SH-SY5Y (cell line): ENCODE data around the gene TMEM203.

Experiments used
- GATA2 ChIP-seq: IDR thresholded peaks from 2 replicates; pipeline ENCODE4 v1.6.1; 2011; ENCODE audit warnings: mild to moderate bottlenecking, low read depth, low read length
- GATA3 ChIP-seq: IDR thresholded peaks from 2 replicates; pipeline ENCODE4 v1.6.1; 2011; ENCODE audit warnings: low read depth, mild to moderate bottlenecking, low read length, moderate library complexity

Gene TMEM203

DNA sequence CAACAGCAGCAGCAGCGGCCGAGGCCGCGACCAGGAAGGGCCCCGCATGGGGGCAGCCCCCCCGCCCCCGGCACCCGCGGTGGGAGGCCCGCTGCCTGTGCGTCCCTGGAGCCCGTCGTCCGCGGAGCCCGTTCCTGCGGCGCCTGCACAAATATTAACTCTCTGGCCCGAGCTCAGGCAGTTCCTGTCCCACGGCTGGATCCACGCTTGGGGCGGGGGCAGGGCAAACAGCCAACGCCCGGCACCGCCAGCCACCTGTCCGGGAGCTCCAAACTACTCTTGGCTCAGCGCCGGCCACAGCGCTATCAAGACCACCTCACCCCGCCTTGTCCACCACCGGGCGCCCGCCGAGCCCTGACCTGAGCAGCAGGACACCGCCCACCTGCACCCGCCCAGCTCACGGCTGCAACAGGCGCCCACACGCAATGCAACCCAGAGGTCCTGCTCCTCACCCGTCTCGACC is 35.5 kb downstream of the TMEM203 start, which contains the start of gene LRRC26:
Gene LRRC26, minus strand, starts transcription at position 156 of the 463 bp plus-strand sequence. Its CDS starts 108 bp downstream, at position 48.
- no peak for TF ChIP-seq GATA2
- no peak for TF ChIP-seq GATA3

DNA sequence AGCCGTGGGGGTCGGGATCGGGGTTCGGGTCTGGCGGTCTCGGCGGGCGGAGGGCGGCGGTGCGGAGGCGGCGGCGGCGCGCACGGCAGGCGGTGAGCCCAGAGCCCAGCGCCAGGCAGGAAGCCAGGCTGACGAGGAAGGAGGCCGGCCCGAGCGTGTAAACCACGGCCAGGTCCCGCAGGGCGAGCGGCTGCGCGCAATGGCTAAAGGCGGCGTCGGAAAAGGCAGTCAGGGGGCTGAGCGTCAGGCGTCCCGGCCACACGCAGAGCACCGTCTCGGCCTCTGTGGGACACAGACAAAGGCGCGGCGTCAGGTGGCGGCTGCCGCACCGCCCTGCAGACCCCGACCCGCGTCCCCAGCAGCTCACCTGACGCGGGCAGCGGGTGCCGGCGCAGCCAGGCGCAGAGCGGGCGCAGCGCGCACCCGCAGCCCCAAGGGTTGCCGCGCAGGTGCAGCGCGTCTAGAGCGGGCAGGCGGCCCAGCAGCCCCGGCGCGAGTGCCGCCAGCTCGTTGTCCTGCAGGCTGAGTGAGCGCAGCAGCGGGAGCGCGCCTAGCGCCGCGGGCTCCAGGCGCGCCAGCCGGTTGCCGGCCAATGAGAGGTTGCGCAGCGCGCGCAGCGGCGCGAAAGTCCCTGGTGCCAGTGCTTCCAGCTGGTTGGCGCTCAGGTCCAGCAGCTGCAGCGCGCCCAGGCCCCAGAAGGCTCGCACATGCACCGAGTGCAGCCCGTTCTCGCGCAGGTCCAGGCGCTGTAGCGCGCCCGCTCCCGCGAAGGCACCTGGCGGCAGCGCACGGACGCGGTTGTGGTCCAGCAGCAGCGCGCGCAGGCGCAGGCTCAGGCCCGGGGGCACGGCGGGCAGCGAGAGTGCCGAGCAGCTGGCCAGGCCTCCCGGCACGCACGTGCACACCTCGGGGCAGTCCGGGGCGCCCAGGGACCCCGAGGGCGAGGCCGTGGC is 36.3 kb downstream of the TMEM203 start:
- no peak for TF ChIP-seq GATA3
- no peak for TF ChIP-seq GATA2

DNA sequence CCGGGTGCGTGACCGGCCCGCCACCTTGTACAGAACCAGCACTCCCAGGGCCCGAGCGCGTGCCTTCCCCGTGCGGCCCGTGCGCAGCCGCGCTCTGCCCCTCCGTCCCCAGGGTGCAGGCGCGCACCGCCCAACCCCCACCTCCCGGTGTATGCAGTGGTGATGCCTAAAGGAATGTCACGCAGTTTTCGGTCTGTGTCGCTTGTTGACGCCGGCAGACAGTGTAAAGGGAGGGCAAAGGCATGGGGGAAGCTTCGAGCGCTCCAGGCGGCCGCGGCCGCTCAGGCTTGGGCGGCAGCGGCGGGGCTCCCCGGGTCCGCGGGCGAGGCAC is 36.9 kb downstream of the TMEM203 start:
- TF ChIP-seq GATA2, result no peak
- no peak for TF ChIP-seq GATA3

DNA sequence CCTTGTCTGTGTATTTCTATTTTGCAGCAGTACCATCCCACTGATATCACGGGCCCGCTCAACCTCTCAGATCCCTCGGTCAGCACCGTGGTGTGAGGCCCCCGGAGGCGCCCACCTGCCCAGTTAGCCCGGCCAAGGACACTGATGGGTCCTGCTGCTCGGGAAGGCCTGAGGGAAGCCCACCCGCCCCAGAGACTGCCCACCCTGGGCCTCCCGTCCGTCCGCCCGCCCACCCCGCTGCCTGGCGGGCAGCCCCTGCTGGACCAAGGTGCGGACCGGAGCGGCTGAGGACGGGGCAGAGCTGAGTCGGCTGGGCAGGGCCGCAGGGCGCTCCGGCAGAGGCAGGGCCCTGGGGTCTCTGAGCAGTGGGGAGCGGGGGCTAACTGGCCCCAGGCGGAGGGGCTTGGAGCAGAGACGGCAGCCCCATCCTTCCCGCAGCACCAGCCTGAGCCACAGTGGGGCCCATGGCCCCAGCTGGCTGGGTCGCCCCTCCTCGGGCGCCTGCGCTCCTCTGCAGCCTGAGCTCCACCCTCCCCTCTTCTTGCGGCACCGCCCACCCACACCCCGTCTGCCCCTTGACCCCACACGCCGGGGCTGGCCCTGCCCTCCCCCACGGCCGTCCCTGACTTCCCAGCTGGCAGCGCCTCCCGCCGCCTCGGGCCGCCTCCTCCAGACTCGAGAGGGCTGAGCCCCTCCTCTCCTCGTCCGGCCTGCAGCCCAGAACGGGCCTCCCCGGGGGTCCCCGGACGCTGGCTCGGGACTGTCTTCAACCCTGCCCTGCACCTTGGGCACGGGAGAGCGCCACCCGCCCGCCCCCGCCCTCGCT is 37.5 kb downstream of the TMEM203 start:
- TF ChIP-seq GATA3, result no peak
- TF ChIP-seq GATA2, result no peak

DNA sequence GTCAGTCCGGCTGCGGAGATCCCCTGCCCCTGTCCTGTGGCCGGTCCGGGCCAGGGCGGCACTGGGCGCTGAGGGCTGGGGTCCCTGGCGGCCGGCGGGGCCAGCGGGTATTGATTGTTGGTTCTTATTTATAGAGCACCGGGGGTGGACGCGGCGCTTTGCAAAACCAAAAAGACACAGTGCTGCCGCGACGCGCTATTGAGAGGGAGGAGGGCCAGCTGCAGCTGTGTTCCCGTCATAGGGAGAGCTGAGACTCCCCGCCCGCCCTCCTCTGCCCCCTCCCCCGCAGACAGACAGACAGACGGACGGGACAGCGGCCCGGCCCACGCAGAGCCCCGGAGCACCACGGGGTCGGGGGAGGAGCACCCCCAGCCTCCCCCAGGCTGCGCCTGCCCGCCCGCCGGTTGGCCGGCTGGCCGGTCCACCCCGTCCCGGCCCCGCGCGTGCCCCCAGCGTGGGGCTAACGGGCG is 38.1 kb downstream of the TMEM203 start:
- TF ChIP-seq GATA2 (no peak), GATA3 (no peak)

DNA sequence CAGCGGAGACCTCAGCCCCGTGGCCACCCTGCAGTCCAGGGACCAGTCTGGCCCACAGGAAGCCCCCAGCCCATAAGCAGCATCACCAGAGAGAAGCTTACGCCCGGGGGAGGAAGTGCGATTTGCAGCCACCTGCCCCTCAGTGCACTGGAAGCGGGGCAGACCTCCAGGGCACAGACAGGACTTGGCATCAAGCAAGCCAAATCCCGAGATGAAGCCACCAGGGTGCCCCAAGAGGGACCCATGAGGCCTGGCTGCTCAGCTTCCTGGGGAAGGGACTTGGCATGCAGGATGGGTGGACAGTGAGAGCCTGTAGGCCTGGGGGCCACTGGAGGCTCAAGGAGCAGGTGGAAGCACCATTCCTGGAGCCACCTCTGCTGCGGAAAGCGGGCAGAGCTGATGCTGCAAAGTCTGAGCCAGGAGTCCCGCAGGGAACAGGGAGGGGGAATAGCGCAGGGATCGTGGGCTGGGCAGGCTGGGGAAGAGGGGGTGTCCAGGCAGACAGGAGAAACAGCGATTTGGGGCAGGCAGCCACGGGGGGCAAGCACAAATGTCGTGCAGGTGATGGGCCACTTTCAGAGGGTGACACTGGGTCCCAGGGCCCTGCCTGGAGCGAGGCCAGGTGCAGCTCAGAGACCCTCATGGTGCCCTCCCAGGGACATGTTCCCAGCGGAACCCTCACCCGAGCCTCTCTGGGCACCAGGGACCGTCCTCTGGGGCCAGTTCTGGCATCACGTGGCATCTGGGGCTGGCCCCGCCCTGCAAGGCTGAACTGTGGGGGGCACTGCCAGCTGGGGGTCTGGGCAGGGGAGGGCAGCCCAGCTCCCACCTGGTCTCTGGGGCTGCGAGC is 38.8 kb downstream of the TMEM203 start:
- TF ChIP-seq GATA3 (no peak), GATA2 (no peak)

DNA sequence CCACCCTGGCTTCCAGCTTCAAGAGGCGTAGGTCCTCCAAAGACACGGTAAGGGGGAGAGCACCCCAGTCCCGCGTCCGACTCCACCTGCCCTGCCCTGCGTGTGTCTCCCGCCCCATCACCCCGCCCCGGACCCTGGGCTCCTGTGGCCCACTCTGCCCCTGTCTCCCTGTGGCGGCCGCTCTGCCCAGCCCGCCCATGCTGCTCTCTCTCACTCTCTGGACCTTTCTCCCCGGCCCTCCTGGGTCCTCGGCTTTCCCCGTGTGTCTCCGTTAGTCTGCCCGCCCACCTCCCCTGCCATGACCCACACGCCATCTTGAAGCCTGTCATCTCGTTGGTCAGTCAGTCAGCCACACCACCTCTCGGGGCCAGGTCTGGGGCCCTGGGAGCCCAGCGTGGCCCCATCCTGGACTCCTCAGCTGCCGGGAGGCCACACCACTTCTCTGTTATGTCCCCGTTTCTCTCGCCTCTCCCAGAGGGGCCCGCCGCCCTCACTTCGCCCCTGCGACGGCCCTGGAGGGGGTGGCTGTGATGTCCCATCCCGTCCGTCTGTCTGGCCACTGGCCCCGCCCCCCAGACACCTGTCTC is 40.1 kb downstream of the TMEM203 start:
- TF ChIP-seq GATA3, result no peak
- TF ChIP-seq GATA2, result no peak

DNA sequence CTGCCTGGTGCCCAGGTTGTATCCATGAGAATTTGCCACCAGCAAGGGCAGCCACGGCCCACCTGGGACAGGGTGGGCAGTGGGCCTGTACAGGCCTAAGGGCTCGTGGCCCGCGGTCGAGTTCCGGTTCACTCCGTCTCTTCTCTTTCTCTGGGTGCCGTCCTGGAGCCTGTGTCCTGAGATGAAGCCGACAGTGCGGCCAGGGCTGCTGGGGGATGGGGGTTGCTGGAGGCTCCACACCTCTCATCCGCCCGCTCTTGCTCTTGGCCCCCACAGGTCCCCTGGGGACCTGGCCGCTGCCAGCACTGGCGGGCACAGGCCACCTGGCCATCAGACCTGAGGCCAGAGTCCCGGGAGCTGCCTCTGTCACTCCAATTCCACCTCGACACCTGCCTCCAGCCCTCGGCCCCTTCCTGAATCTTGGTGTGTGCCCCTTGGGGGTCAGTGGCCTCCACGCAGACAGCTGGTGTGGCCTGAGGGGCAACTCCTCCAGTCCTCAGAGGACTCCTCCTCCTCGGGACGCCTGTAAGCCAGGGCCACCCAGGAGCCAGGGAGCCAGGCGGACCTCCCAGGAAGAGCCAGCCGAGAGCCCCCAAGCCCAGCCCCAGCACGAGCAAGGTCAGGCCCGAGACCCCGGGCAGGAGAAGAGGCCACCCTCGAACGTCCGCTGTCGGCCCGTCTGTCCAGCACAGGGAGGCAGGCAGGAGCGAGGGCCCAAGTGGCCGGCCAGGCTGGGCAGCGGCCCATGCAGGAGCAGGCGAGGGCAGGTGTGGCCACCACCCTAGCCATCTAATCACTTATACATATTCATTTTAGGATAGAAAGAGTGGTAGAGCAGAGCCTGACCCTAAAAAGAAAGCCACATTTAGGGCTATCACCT is 40.8 kb downstream of the TMEM203 start:
- TF ChIP-seq GATA3 (no peak), GATA2 (no peak)

DNA sequence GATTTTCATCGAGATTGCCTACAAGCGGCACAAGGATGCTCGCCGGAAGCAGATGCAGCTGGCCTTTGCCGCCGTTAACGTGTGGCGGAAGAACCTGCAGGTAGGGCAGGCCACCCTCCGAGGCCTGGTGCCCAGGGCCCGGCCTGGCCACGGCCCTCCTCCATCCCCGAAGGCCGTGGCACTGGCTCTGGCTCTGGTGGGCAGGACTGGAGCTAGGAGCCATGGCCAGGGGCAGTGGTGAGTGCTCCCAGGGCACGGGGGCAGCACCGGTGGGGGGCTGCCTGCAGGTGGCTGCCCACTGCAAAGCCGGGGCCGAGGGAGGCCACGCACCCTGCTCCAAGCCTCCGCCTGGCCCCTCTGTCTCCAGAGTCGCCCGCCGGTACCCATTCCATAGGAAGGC is 41.6 kb downstream of the TMEM203 start:
- TF ChIP-seq GATA2 (no peak), GATA3 (no peak)

DNA sequence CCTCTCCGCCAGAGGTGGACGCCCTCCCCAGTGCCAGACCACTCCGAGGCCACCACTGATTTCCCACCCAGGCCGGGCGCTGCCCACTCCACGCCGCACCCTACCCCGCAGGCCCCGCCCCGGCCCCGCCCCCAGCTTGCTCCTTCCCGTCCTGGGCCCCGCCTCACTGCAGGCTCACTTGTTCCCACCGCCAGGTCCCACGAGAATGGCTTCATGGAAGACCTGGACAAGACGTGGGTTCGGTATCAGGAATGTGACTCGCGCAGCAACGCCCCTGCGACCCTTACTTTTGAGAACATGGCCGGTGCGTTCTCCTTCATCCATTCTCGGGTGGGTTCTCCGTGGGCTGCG is 42.1 kb downstream of the TMEM203 start:
- TF ChIP-seq GATA3 (no peak), GATA2 (no peak)

DNA sequence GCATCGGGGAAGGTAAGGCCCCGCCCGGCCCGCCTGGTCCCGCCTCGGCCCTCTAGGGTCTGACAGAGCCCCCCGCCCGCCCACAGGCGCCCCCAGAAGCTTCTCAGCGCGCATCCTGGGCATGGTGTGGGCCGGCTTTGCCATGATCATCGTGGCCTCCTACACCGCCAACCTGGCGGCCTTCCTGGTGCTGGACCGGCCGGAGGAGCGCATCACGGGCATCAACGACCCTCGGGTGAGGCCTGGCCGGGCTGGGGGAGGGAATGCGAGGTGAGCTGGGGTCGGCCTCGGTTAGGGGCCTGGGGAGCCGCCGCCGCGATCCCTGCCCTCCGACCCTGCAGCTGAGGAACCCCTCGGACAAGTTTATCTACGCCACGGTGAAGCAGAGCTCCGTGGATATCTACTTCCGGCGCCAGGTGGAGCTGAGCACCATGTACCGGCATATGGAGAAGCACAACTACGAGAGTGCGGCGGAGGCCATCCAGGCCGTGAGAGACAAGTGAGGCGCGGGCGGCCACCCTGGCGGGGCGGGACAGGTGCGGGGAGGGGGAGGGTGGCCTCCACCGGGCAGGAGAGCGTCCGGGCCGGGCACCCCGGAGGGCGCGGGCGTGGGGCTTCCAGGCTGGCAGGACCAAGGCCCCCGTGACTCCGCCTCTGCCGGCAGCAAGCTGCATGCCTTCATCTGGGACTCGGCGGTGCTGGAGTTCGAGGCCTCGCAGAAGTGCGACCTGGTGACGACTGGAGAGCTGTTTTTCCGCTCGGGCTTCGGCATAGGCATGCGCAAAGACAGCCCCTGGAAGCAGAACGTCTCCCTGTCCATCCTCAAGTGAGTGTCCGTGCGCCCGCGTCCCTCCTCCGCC is 42.7 kb downstream of the TMEM203 start:
- TF ChIP-seq GATA3, result no peak
- TF ChIP-seq GATA2, result no peak
